ENCODE data around the gene CFL2. TPM values are rescaled to one million over a fixed set of nuclear protein-coding genes. Genes with fewer than 3 reads are reported as not detected.

Gene CFL2
- total and polyA plus RNA-seq, 2 of the 13 experiments (the other 11 are each of a cell fraction or from before 2014, with no cell fraction given): 114 to 158 TPM

DNA sequence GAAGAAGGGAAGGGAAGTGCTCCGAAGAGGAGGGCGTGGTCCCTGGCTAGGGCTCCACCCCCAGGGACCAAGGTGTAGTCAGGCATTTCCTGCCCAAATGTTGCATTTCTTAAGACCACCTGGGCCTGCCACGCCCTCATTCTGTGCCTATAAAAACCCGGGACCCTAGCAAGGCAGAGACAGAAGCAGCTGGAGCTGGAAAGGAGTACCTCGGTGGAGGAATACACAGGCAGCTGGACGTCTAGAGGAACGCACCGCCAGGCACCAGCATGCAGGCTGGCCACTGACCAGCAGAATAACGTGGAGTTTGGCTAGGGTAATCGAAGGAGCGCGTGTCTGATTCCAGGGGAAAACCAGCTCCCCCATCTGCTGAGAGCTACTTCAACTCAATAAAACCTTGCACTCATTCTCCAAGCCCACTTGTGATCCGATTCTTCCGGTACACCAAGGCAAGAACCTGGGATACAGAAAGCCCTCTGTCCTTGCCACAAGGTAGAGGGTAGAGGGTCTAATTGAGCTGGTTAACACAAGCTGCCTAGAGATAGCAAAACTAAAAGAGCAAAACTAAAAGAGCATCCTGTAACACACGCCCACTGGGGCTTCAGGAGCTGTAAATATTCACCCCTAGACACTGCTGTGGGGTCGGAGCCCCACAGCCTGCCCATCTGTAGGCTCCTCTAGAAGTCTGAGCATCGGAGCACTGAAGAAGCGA, 21.0 kb downstream of the CFL2 start (continued):
- no peak for TF ChIP-seq RAD21 (CRISPR knock-in tag; IDR thresholded peaks at IDR 0.05)
- TF ChIP-seq, protein P1, sequence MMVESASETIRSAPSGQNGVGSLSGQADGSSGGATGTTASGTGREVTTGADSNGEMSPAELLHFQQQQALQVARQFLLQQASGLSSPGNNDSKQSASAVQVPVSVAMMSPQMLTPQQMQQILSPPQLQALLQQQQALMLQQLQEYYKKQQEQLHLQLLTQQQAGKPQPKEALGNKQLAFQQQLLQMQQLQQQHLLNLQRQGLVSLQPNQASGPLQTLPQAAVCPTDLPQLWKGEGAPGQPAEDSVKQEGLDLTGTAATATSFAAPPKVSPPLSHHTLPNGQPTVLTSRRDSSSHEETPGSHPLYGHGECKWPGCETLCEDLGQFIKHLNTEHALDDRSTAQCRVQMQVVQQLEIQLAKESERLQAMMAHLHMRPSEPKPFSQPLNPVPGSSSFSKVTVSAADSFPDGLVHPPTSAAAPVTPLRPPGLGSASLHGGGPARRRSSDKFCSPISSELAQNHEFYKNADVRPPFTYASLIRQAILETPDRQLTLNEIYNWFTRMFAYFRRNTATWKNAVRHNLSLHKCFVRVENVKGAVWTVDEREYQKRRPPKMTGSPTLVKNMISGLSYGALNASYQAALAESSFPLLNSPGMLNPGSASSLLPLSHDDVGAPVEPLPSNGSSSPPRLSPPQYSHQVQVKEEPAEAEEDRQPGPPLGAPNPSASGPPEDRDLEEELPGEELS (CRISPR knock-in tag; IDR thresholded peaks at IDR 0.05): peak; percentile 29; the same call in 1 of the 2 replicates
- peak; percentile 48; the same call in 1 of the 2 replicates for TF ChIP-seq TSC22D2 (CRISPR knock-in tag; IDR thresholded peaks at IDR 0.05; ENCODE audit: borderline replicate concordance)
- peak; percentile 95; the same call in 1 of the 2 replicates for TF ChIP-seq GLI4 (CRISPR knock-in tag; IDR thresholded peaks at IDR 0.05; ENCODE audit: borderline replicate concordance)
- TF ChIP-seq, protein P2, sequence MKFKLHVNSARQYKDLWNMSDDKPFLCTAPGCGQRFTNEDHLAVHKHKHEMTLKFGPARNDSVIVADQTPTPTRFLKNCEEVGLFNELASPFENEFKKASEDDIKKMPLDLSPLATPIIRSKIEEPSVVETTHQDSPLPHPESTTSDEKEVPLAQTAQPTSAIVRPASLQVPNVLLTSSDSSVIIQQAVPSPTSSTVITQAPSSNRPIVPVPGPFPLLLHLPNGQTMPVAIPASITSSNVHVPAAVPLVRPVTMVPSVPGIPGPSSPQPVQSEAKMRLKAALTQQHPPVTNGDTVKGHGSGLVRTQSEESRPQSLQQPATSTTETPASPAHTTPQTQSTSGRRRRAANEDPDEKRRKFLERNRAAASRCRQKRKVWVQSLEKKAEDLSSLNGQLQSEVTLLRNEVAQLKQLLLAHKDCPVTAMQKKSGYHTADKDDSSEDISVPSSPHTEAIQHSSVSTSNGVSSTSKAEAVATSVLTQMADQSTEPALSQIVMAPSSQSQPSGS (CRISPR knock-in tag; IDR thresholded peaks at IDR 0.05): no peak; the same call in 1 of the 2 replicates
- TF ChIP-seq, protein P3, sequence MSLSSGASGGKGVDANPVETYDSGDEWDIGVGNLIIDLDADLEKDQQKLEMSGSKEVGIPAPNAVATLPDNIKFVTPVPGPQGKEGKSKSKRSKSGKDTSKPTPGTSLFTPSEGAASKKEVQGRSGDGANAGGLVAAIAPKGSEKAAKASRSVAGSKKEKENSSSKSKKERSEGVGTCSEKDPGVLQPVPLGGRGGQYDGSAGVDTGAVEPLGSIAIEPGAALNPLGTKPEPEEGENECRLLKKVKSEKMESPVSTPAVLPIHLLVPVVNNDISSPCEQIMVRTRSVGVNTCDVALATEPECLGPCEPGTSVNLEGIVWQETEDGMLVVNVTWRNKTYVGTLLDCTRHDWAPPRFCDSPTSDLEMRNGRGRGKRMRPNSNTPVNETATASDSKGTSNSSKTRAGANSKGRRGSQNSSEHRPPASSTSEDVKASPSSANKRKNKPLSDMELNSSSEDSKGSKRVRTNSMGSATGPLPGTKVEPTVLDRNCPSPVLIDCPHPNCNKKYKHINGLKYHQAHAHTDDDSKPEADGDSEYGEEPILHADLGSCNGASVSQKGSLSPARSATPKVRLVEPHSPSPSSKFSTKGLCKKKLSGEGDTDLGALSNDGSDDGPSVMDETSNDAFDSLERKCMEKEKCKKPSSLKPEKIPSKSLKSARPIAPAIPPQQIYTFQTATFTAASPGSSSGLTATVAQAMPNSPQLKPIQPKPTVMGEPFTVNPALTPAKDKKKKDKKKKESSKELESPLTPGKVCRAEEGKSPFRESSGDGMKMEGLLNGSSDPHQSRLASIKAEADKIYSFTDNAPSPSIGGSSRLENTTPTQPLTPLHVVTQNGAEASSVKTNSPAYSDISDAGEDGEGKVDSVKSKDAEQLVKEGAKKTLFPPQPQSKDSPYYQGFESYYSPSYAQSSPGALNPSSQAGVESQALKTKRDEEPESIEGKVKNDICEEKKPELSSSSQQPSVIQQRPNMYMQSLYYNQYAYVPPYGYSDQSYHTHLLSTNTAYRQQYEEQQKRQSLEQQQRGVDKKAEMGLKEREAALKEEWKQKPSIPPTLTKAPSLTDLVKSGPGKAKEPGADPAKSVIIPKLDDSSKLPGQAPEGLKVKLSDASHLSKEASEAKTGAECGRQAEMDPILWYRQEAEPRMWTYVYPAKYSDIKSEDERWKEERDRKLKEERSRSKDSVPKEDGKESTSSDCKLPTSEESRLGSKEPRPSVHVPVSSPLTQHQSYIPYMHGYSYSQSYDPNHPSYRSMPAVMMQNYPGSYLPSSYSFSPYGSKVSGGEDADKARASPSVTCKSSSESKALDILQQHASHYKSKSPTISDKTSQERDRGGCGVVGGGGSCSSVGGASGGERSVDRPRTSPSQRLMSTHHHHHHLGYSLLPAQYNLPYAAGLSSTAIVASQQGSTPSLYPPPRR (CRISPR knock-in tag; IDR thresholded peaks at IDR 0.05; ENCODE audit: borderline replicate concordance): no peak
- TF ChIP-seq ZBTB20 (CRISPR knock-in tag; IDR thresholded peaks at IDR 0.05; ENCODE audit: borderline replicate concordance, low read depth): 0 out of 2 replicates have a peak, but pooled peaks have one; percentile 25
- no peak for TF ChIP-seq SALL2 (CRISPR knock-in tag; IDR thresholded peaks at IDR 0.05)
- TF ChIP-seq, protein P4, sequence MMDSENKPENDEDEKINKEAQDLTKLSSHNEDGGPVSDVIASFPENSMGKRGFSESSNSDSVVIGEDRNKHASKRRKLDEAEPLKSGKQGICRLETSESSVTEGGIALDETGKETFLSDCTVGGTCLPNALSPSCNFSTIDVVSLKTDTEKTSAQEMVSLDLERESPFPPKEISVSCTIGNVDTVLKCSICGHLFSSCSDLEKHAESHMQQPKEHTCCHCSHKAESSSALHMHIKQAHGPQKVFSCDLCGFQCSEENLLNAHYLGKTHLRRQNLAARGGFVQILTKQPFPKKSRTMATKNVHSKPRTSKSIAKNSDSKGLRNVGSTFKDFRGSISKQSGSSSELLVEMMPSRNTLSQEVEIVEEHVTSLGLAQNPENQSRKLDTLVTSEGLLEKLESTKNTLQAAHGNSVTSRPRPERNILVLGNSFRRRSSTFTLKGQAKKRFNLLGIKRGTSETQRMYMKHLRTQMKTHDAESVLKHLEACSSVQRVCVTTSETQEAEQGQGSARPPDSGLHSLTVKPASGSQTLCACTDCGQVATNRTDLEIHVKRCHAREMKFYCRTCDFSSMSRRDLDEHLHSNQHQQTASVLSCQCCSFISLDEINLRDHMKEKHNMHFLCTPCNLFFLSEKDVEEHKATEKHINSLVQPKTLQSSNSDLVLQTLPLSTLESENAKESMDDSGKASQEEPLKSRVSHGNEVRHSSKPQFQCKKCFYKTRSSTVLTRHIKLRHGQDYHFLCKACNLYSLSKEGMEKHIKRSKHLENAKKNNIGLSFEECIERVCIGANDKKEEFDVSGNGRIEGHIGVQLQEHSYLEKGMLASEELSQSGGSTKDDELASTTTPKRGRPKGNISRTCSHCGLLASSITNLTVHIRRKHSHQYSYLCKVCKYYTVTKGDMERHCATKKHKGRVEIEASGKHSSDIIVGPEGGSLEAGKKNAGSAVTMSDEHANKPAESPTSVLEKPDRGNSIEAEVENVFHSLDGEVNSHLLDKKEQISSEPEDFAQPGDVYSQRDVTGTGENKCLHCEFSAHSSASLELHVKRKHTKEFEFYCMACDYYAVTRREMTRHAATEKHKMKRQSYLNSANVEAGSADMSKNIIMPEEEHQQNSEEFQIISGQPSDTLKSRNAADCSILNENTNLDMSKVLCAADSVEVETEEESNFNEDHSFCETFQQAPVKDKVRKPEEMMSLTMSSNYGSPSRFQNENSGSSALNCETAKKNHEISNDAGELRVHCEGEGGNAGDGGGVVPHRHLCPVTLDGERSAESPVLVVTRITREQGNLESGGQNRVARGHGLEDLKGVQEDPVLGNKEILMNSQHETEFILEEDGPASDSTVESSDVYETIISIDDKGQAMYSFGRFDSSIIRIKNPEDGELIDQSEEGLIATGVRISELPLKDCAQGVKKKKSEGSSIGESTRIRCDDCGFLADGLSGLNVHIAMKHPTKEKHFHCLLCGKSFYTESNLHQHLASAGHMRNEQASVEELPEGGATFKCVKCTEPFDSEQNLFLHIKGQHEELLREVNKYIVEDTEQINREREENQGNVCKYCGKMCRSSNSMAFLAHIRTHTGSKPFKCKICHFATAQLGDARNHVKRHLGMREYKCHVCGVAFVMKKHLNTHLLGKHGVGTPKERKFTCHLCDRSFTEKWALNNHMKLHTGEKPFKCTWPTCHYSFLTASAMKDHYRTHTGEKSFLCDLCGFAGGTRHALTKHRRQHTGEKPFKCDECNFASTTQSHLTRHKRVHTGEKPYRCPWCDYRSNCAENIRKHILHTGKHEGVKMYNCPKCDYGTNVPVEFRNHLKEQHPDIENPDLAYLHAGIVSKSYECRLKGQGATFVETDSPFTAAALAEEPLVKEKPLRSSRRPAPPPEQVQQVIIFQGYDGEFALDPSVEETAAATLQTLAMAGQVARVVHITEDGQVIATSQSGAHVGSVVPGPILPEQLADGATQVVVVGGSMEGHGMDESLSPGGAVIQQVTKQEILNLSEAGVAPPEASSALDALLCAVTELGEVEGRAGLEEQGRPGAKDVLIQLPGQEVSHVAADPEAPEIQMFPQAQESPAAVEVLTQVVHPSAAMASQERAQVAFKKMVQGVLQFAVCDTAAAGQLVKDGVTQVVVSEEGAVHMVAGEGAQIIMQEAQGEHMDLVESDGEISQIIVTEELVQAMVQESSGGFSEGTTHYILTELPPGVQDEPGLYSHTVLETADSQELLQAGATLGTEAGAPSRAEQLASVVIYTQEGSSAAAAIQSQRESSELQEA (CRISPR knock-in tag; IDR thresholded peaks at IDR 0.05; ENCODE audit: not compliant biosample characterization): peak; percentile 82

All from HepG2 (cell line).